GM12878 (cell line): ENCODE measurements around the gene SMCO4. TPM values are rescaled to one million over a fixed set of nuclear protein-coding genes. Genes with fewer than 3 reads are reported as not detected.

Experiments used
- ATAC-seq: fragments of 200-7000 bp; cut with Tn5 transposase; 3 replicates; pipeline ENCODE4 v1.9.1; 2020; ENCODE audit warnings: mild to moderate bottlenecking, moderate library complexity
- BruUV-seq: library from RNA; stranded (reverse); fragments of 400-500 nt; replicated peaks from 2 replicates; lab custom pipeline; 2021; lab: Mats Ljungman, UMichigan
- CTCF ChIA-PET: fragments of 300-600 bp; sonication (Branson Sonifier 250); formaldehyde crosslinking; extraction: SDS; loops from one replicate; lab custom pipeline; 2021; ENCODE audit warnings: inconsistent platforms; lab: Yijun Ruan, JAX
- POLR2A ChIA-PET: fragments of 350-600 bp; formaldehyde crosslinking; extraction: SDS; loops from one replicate; lab custom pipeline; 2021; ENCODE audit warnings: inconsistent platforms; lab: Charles Lee
- RAD21 ChIA-PET: fragments of 300-600 bp; sonication (Branson Sonifier 250); formaldehyde crosslinking; loops from one replicate; lab custom pipeline; 2023; ENCODE audit warnings: antibody characterized with exemption; ENCODE audit not compliant: unreplicated experiment; lab: Charles Lee
- SMC1A ChIA-PET: fragments of 300-600 bp; sonication (Branson Sonifier 250); formaldehyde crosslinking; loops from one replicate; lab custom pipeline; 2023; ENCODE audit not compliant: unreplicated experiment, uncharacterized antibody; lab: Charles Lee
- DNase-seq: peaks from one replicate; pipeline ENCODE4 v3.0.0-alpha.2; 2011; ENCODE audit warnings: low read depth, low spot score
- FAIRE-seq: peaks from 3 replicates; lab custom pipeline; 2011; peaks lifted over from hg19 to GRCh38; lab: Jason Lieb, UNC
- H2AFZ ChIP-seq: 2 replicates; pipeline ENCODE4 v1.6.0; 2011; ENCODE audit warnings: low read depth, low read length, control low read depth; ENCODE audit not compliant: control insufficient read depth
- H3K27ac ChIP-seq: 2 replicates; pipeline ENCODE4 v1.5.1; 2011; ENCODE audit warnings: control low read depth; ENCODE audit not compliant: control insufficient read depth, insufficient read depth
- H3K27me3 ChIP-seq, 2 experiments: replicated peaks in 1 of 2; 2 replicates each; pipeline versions ENCODE4 v1.6.0 to v1.6.1; 2011; ENCODE audit warnings: low read length in 1 of 2; ENCODE audit not compliant: control insufficient read depth in 2 of 2, insufficient read depth in 2 of 2
- H3K36me3 ChIP-seq, 2 experiments: 2 replicates each; pipeline ENCODE4 v1.5.1; 2011; ENCODE audit warnings: low read length in 1 of 2; ENCODE audit not compliant: control insufficient read depth in 2 of 2, insufficient read depth in 2 of 2
- H3K4me1 ChIP-seq: 2 replicates; pipeline ENCODE4 v1.6.1; 2011; ENCODE audit warnings: mild to moderate bottlenecking, low read length, moderate library complexity, mixed read lengths; ENCODE audit not compliant: control insufficient read depth, insufficient read depth
- H3K4me2 ChIP-seq: 2 replicates; pipeline ENCODE4 v1.6.0; 2011; ENCODE audit warnings: control low read depth; ENCODE audit not compliant: control insufficient read depth, insufficient read depth
- H3K4me3 ChIP-seq: fragments of 200-600 bp; sonication (generic); 2 replicates; pipeline ENCODE4 v1.5.1; 2016
- H3K79me2 ChIP-seq: 2 replicates; pipeline ENCODE4 v1.6.0; 2011; ENCODE audit warnings: low read length; ENCODE audit not compliant: control insufficient read depth, insufficient read depth
- H3K9ac ChIP-seq: 2 replicates; pipeline ENCODE4 v1.8.0; 2011; ENCODE audit warnings: low read length, control low read depth, mixed read lengths; ENCODE audit not compliant: control insufficient read depth, insufficient read depth
- H3K9me3 ChIP-seq: replicated peaks from 3 replicates; pipeline ENCODE4 v1.5.1; 2011; ENCODE audit warnings: mild to moderate bottlenecking, low read length; ENCODE audit not compliant: control insufficient read depth, insufficient read depth
- H4K20me1 ChIP-seq: 2 replicates; pipeline ENCODE4 v1.6.0; 2011; ENCODE audit not compliant: control insufficient read depth, insufficient read depth
- ATF2 ChIP-seq: IDR thresholded peaks from 2 replicates; pipeline ENCODE4 v1.6.1; 2012; ENCODE audit warnings: low read length, inconsistent platforms
- ATF3 ChIP-seq: IDR thresholded peaks from 2 replicates; pipeline ENCODE4 v1.6.1; 2011; ENCODE audit warnings: low read depth, mild to moderate bottlenecking, low read length, moderate library complexity, borderline replicate concordance; ENCODE audit errors: extremely low read depth
- IKZF1 ChIP-seq: fragments of 450-650 bp; conservative IDR thresholded peaks from 2 replicates; pipeline ENCODE4 v1.6.1; 2017; ENCODE audit warnings: antibody characterized with exemption, mild to moderate bottlenecking
- MEF2B ChIP-seq: fragments of 450-650 bp; IDR thresholded peaks from 2 replicates; pipeline ENCODE4 v1.6.1; 2018; ENCODE audit warnings: mild to moderate bottlenecking, moderate library complexity; ENCODE audit not compliant: partially characterized antibody, poor library complexity, severe bottlenecking
- RCOR1 ChIP-seq: conservative IDR thresholded peaks from 2 replicates; pipeline ENCODE4 v1.6.1; 2012; ENCODE audit warnings: low read depth, low read length, improper control_type of control experiment
- WGBS: methylation state at CpG from one replicate; pipeline ENCODE4 v1.1.6; 2016; ENCODE audit warnings: low lambda C conversion rate; ENCODE audit not compliant: insufficient replicate concordance, insufficient coverage; ENCODE audit errors: missing lambda C conversion rate; 5-methylcytosine and 5-hydroxymethylcytosine counted together
- in situ Hi-C: fragments of 300-500 bp; cut with MboI; formaldehyde crosslinking; loops from 9 replicates; pipeline ENCODE4 v1.14.3; 2018; ENCODE audit warnings: mixed read lengths
- intact Hi-C: fragments of 100-400 bp; cut with micrococcal nuclease; formaldehyde crosslinking; loops from one replicate; pipeline ENCODE4 v1.14.2; 2022; ENCODE audit not compliant: unreplicated experiment
- polyA plus RNA-seq, 11 experiments: library from polyadenylated mRNA; depleted of rRNA in 4 of 11; unstranded in 6 of 11; stranded (reverse) in 5 of 11; fragments of >200 nt; fragmentation: Nextera tagmentation in 4 of 11; fragmentation: Illumina TruSeq in 1 of 11; extraction: Ambion mirVana in 4 of 11; extraction: Trizol in 1 of 11; gene quantifications; 1 replicate in 1 of 11; 2 replicates in 10 of 11; pipeline versions ENCODE4 v1.2.1 to v1.2.3, GENCODE V29; 2011 to 2016; ENCODE audit warnings: inconsistent platforms in 2 of 11, missing spikeins in 2 of 11, low read depth in 1 of 11
- total RNA-seq, 4 experiments: library from RNA; depleted of rRNA in 3 of 4; stranded (reverse); fragments of >200 nt in 3 of 4; fragmentation: Illumina TruSeq in 1 of 4; extraction: Trizol in 1 of 4; gene quantifications; 2 replicates each; pipeline versions ENCODE4 v1.2.1 to v1.2.3, GENCODE V29; 2013 to 2021

SMCO4 gene
- total and polyA plus RNA-seq, 10 of the 15 experiments (the other 5 are each of a cell fraction or from before 2014, with no cell fraction given): 3.6 to 59.9 (median 27.9) TPM

GRCh38 chr11:93474123-93474522, 69.1 kb downstream of the SMCO4 start:
- Histone ChIP-seq H3K27ac (no peak overlapping the region), H3K4me3 (no peak overlapping the region), H3K27me3 (no peaks in the 10 kb centered on the region), H3K4me2 (no peak overlapping the region), H3K79me2 (no peaks in the 10 kb centered on the region), H4K20me1 (no peaks in the 10 kb centered on the region), H2AFZ (no peak overlapping the region), H3K9me3 (no peaks in the 10 kb centered on the region), H3K4me1 (no peaks in the 10 kb centered on the region), H3K9ac (no peak overlapping the region), H3K36me3 (no peaks in the 10 kb centered on the region; a peak in 2 of 4 replicates)
- DNase-seq (no peak), FAIRE-seq (no peak), ATAC-seq (no peak)
- RAD21 ChIA-PET: interaction anchor here (1.9 kb wide), 1 partner anchor 67 kb away, joined by 4 read pairs; no protein-coding TSS in a partner anchor
- CTCF ChIA-PET: no interaction called here
- in situ Hi-C loops: no loop called here
- POLR2A ChIA-PET: no interaction called here
- no TSS peak for BruUV-seq
- TF ChIP-seq ATF3 (no peak), RCOR1 (no peak), ATF2 (no peak), IKZF1 (no peak), MEF2B (no peak)
- SMC1A ChIA-PET: interaction anchor here (0.6 to 1.3 kb wide), 2 partner anchors 8 to 115 kb away, joined by 3 to 4 read pairs; no protein-coding TSS in a partner anchor
- intact Hi-C loops: no loop called here
- 85% methylated on average over 1 of the region's 1 CpG for WGBS
